Right renal cortex interstitium (tissue), 3 donors: ENCODE results near the gene DNM1L. TPM values are rescaled to one million over a fixed set of nuclear protein-coding genes. Genes with fewer than 3 reads are reported as not detected.
"Not testable (repeated sequence)": the region's sequence is repeated elsewhere in the genome, so short reads cannot be mapped to it uniquely, and the experiment has no call there.

Experiments
- DNase-seq, 3 donors: peaks; one replicate each; pipeline ENCODE4 v3.0.0-alpha.2; 2013; ENCODE audit warnings: low read depth in 3 of 3, low spot score in 2 of 3
- polyA plus RNA-seq, 3 donors: library from polyadenylated mRNA; unstranded; fragments of 120-200 nt; gene quantifications; one replicate each; pipeline ENCODE4 v1.2.1, GENCODE V29; 2013; ENCODE audit not compliant: insufficient read length in 3 of 3

The DNM1L gene
- polyA plus RNA-seq, 3 donors = 91.1 to 99.1 (median 92.3) TPM

- DNase-seq = no peak
Measured at GRCh38 chr12:32695787-32696186, 16.7 kb downstream of the DNM1L start.

DNA sequence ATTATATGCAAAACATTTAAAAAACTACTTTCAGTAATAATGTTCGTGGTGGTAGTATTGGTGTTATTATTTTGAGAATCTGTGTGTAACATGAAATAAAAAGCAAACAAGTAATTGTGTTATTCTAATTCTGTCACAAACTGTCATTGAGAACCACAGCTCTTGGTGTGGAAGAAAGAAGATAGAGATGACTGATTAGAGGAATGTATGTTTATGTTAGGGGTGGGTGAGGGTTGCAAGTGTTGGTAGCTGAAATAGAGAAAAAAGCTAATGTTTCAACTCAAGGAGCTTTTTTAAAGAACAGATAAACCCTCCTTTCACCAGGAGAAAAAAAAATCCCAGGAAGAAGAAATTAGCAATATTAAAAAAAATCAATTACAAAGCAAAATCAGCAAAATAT, 18.3 kb downstream of the DNM1L start:
- DNase-seq = no peak

GRCh38 chr12:32698285-32698684, 19.2 kb downstream of the DNM1L start:
- no peak for DNase-seq

DNA sequence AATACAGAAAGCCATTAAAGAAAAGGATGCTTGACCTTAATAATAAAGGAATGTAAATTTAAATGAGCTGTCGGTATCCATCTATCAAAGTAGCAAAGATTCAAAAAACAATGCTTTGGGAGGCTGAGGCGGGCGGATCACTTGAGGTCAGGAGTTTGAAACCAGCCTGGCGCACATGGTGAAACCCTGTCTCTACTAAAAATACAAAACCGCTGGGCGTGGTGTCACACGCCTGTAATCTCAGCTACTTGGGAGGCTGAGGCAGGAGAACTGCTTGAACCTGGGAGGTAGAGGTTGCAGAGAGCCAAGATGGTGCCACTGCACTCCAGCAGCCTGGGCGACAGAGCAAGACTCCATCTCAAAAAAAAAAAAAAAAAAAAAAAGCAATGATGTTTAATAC, 20.3 kb downstream of the DNM1L start:
- DNase-seq = not testable (repeated sequence)

DNA sequence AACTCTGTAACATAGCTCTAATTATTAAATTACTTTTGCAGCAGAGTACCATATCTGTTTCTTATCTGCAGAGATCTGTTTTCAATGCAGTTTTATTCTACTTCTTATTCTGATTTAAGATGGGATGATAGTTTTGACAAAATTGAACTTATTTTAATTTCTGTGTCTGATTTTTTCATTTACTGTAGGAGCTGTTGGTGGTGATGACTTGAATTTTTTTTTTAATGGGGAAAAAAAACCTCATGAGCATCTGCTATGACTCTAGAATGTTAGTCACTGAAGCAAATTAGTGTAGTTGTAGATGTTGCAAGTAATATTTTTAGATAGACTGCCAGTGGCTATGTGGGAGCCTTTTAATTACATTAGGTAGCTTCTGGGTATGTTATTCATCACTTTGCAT, 23.4 kb downstream of the DNM1L start:
- no peak for DNase-seq

DNA sequence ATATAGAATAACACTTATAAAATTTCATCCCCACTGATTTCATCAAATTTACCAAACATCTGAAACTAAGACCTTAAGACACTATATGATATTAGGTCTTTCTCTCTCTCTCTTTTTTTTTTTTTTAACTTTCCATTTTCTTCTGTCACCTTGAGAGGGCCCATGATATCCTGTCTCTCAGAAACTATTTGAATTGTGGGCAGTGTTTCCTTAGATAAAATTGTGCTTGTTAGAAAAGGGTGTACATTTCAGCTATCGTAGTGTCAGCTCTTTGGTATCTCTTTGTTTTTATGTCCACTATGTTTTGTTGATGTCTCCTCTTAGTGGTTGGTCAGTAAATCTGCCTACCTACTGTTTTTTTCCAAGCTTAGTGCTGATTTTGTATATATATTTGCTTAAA, 23.8 kb downstream of the DNM1L start:
- no peak for DNase-seq

- no peak for DNase-seq
Measured at GRCh38 chr12:32705783-32706182, 26.7 kb downstream of the DNM1L start.

DNA sequence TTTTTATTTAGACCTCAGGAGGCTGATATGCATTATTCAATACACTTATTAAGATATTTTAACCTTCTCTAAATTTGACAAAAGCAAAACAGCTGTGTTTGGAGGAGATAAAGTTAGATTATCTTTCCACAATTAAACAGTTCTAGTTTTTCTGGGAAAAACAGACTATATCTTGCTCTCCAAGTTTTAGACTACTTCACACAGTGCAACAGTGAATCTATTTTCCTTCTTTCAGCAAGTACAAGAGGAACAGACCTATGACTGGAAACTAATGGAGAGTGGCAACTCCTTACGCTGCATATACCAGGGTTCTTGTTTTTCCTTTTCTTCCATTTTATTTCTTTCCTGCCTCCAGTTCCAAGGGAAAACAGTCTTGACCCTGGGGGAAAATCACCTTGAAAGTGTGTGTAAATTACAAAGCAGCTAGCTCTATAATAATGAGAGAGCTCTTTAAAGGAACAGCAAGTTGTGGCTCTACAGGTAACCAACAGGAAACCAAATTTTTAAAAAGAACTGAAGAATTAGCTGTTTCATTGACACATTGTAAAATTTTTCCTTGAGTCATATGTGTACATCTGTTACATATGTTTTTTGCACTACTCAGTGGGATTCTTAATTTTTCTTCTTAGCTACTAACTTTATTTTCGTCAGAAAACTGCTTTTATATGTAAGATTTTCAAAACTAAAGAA, 27.4 kb downstream of the DNM1L start:
- DNase-seq = no peak

DNA sequence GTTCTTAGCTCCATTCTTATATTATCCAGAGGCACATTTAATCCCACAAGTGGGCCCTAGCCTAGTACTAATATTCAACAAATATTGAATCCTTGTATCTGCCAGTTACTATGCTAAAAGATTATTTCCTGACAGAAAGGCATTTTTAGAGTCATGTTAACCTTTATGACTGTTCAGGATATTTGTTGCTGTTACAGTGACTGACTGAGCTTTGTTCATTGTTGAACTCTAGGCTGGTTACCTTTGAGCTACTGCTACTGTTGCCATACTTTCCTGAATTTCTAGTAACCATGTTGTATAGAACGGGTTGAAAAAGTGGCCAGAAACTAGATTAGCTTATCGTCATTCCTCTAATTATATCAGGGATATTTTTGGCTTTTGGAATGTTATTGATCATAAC, 29.8 kb downstream of the DNM1L start:
- no peak for DNase-seq

- DNase-seq = no peak
Measured at GRCh38 chr12:32714772-32715171, 35.7 kb downstream of the DNM1L start.

- no peak for DNase-seq
Measured at GRCh38 chr12:32718926-32719325, 39.8 kb downstream of the DNM1L start.

DNA sequence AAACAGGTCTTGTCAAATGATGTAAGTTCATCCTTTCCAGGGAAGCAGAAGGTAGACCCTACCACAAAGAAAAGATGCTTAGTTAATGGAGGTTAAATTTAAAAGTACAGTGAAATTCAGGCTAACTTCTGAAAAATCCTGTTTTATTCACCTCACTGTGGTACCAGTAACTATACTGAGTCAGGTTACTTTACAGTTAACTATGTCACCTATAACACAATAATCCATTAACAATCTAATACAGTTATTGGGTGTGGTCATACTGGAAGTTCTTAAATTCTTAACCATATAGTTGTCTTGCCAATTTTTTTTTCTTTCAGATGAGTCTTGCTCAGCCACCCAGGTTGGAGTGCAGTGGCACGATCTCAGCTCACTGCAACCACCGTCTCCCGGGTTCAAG, 46.2 kb downstream of the DNM1L start:
- not testable (repeated sequence) for DNase-seq

GRCh38 chr12:32726286-32726685, 47.2 kb downstream of the DNM1L start:
- no peak for DNase-seq

GRCh38 chr12:32727237-32727636, 48.1 kb downstream of the DNM1L start:
- no peak for DNase-seq

- no peak for DNase-seq
Measured at GRCh38 chr12:32734952-32735351, 55.9 kb downstream of the DNM1L start.

DNA sequence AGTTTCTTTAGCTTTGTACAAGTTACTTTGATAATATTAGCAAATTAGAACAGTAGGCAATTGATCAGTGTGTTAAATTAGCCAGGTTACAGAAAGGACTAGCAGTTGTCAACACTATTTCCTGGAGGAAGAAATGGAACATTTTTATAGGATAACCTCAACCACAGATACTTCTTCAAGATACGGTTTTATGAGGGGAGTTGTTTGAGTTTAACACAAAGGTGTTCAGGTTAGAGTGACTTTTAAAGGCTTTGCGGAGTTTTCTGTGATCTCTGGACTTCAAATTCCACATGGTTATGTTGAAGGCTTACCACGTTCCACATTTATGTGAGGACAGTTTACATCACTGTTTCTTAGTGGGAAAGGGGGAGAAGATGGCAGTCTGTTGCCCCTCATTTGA, 57.3 kb downstream of the DNM1L start:
- DNase-seq = no peak

- no peak for DNase-seq
Measured at GRCh38 chr12:32737715-32738114, 58.6 kb downstream of the DNM1L start.

GRCh38 chr12:32739279-32739678, 60.2 kb downstream of the DNM1L start:
- no peak for DNase-seq

DNA sequence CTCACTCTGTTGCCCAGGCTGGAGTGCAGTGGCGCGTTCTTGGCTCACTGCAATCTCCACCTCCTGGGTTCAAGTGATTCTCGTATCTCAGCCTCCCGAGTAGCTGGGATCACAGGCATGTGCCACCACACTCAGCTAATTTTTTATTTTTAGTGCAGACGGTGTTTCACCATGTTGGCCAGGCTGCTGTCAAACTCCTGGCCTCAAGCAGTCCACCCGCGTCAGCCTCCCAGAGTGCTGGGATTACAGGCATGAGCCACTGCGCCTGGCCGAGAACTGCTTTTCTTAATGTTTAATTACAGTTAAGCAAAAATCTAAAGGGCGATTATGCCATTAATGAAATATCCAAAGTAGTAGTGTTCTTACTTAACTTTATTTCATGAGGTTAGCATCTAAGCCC, 63.0 kb downstream of the DNM1L start:
- DNase-seq = no peak

DNA sequence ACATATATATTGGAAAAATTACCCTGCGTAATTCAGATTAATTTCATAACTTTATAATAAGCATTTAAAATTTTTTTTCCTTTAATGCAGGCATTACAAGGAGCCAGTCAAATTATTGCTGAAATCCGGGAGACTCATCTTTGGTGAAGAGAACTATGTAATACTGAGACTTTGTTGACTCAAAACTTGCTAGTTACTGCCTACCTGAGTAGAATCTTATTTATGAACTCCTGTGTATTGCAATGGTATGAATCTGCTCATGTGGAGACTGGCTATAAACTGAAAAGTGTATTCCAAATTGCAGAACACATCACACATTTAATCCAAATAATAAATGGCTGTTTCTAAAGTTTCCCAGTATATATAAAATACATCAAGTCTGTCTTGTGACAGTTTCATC, 64.2 kb downstream of the DNM1L start:
- DNase-seq = no peak

DNA sequence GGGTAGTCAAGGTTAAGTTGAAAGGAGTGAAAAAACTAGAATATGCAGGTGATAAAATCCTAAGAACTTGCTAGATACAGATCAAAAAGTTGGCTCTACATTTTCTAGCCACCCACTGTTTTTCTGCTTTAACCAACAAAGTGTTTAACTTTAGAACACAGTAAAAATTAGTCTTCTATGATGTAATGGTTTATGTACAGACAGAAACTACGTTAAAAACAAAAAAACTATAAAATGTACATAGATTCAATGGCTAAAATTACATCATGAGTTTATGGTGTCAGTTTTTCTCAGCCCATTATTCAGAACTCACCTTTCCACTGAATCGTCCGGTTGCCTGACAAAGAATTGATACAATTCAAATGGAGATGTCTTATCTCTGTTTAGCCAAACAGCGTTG, 74.5 kb downstream of the DNM1L start:
- no peak for DNase-seq

DNA sequence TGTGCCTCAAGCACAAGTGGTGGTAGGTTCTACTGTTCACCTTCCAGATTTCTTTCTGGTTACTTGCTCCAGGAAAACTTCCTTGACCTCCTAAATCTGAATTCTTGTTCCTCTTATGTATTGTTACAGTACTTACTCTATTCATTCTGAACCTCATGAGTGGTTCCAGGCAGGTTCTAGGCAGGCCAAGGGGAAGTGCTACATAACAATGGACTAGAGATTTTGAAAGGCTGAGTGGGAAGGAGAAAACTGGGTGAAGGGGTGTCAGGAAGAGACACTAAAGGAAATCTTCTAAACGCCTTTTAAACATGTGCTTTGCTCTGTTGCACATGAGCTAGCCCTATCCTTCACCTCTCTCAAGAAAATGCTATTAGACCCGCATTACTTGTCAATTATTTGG, 75.0 kb downstream of the DNM1L start:
- no peak for DNase-seq

DNA sequence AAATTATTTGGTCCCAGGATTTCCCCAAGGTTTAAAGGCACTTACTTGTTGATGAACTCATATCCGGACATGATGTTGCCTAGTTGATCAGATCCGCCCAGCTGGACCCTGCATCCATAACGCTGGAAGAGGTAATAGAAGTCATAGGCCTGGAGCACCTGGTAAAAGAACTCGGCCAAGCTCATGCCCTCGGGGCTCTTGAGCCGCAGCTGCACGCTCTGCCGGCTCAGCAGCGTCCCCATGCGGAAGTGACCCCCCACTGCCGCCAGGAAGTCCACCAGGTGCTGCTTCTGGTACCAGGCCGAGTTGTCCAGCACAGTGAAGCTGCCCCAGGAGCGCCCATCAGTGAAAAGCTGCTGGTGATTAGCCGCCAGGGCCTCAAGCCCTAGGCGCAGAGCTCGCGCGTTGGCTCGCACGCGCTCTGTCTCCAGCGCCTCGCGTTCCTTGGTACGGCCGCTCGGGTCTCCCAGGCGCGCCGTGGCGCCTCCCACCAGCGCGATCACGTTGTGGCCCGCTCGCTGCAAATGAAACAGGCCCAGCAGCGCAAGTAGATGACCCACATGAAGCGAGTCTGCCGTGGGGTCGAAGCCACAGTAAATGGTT, 76.1 kb downstream of the DNM1L start:
- DNase-seq = peak; percentile 44 to 53 (median 49)
